HG03521 (cell line): ENCODE results near the gene GRAMD1A.

Experiments
- ATAC-seq: cut with Tn5 transposase; IDR thresholded peaks from one replicate; pipeline ENCODE4 v1.9.1; 2021; ENCODE audit warnings: mild to moderate bottlenecking, moderate library complexity; ENCODE audit not compliant: unreplicated experiment

The GRAMD1A gene

DNA sequence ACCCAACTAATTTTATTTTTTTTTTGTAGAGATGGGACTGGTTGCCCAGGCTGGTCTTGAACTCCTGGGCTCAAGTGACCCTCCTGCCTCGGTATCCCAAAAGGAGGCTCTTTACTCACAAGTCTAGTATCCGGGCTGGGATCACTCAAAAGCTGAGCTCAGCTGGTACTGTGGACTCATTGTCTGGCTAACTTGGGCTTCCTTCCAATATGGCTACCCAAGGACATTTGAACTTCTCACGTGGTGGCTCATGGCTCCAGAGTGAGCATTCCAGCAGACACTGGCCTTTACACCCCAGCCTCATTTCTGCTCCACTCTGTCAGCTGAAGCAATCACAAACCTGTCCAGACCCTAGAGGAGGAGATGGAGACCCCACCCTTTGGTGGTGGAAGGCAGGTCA lies 70.3 kb downstream of the GRAMD1A start:
- ATAC-seq, result no peak

DNA sequence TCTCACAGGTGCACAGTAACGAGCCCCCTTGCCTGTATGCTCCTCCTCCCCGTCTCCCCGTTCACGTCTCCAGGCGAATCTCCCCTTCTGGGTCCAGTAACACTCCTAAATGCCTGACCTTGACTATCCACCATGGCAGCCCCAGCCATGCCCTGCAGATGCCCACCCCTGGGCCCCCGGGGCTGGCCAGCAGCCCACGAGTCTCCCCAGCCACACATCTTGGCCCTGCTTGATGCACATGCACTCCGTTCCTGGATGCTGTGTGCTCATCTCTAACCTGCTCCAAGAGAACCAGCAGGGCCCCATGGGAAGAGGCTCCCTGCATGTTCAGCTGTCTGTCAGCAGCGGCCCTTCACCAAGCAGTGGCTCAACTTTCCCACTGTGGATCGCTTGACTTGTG lies 73.4 kb downstream of the GRAMD1A start:
- no peak for ATAC-seq

DNA sequence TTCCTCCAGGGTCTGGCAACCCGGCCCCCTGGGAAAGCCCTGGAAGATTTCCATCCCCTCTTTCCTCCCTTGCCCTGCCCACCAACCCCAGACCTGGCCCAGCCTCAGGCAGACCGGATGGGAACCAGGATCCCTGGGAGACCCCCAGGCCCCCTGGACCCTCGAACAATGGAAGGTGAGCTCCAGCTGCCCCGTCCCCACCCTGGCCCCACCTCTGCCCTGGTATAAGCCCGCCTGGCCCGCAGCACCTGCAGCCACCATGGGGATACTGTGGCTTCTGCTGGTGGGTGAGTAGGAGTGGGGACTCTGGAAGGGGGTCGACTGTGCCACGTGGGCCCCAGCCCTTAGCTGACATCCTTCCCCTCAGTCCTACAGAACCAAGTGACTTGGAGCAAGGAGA lies 73.8 kb downstream of the GRAMD1A start:
- ATAC-seq, result no peak

DNA sequence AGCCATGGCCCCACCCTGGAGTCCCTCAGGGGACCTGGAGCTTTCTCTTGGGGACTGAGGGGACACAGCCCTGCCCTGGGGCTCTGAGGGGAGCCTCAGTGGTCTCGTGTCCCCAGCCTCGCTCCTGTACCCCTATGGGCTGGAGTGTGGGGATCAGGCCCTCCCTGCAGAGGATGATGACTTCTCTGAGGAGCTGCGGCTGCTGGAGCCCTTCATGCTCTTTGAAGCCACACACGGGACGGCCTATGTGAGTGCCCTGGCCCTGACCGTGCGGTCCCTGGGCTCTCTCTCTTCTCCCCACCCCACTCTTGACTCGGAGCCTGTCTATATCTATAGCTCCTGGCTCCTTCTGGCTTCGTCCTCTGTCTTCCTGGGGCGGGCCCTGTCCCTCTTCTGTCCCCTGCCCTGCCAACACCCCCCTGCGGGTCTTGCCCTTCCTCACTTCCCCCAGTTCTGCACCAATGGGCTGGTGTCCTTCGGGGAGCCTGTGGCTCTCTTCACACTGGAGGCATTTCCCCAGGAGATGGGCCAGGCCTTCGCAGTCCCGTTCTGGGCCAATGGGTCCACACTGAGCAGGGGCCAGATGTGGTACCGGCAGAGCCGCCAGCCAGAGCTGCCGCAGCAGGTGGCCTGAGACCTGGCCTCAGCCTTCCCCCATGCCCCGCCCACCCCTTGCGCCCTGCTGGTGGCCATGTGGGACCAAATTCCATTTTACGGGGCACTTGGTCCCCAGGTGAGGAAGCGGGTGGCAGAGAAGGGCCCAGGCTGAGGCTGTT lies 74.5 kb downstream of the GRAMD1A start:
- no peak for ATAC-seq

DNA sequence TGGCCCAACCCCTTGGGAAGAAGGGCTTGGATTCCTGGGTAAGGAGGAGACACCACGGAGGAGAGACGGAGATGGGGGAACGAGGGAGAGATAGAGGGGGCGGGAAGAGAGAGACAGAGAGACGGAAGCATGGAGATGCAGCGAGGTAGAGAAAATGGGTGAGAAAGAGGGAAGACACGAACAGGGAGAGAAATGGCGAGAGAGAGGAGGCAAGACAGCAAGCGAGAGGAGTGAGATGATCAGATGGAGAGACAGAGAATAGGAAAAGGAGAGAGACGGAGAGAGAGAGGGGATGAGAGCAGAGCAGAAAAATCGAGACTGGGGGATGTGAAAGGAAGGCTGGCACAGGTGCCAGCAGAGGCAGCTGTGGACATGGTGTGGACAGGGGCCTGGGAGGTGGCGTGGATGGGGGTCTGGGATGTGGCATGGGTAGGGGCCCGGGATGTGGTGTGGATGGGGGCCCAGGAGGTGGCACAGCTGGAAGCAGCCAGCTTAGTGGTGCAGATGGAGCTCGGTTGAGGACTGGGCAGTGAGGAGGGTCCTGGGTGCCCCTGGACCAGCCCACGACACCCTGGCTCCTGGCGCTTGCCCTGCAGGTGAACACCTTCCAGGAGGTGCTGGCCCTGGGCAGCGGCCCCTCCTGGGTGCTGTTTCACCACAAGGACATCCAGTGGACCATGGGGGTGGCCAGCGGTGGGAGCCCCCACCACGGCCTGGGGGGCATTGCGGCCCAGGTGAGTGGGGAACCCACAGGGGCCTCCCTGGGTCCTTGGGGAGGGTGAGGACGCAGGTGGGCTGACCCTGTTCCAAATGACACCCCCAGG lies 75.3 kb downstream of the GRAMD1A start:
- ATAC-seq, result no peak

DNA sequence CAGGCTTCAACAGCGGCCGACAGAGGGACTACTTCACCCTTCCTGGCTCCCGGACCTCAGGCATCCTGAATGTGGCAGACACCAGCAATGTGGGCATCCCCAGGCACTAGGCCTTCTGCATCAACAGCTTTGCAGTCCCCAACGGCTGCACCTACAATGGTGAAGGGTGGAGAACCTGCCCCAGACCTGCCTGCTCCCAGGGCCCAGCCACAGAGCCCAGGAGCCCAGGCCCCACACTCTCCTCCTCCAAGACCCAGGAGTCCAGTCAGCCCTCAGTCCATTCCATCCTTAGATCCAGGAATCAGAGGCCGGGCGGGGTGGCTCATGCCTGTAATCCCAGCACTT lies 75.9 kb downstream of the GRAMD1A start:
- ATAC-seq, result no peak
